RCC 7860 (cell line): Measurements from ENCODE around the gene SNPH.
A peak's percentile ranks its signal among the peaks of the same experiment; 100 is the strongest.
"Not testable (repeated sequence)": the region's sequence is repeated elsewhere in the genome, so short reads cannot be mapped to it uniquely, and the experiment has no call there.

Experiments used
- DNase-seq: peaks from one replicate; pipeline ENCODE4 v3.0.0-alpha.2; 2015; ENCODE audit warnings: low spot score
- FAIRE-seq: peaks from 2 replicates; lab custom pipeline; 2012; peaks lifted over from hg19 to GRCh38; lab: Jason Lieb, UNC

The SNPH gene

GRCh38 chr20:1334761-1335160 lies 68.7 kb downstream of the SNPH start:
- DNase-seq = no peak
- FAIRE-seq = no peak

DNA sequence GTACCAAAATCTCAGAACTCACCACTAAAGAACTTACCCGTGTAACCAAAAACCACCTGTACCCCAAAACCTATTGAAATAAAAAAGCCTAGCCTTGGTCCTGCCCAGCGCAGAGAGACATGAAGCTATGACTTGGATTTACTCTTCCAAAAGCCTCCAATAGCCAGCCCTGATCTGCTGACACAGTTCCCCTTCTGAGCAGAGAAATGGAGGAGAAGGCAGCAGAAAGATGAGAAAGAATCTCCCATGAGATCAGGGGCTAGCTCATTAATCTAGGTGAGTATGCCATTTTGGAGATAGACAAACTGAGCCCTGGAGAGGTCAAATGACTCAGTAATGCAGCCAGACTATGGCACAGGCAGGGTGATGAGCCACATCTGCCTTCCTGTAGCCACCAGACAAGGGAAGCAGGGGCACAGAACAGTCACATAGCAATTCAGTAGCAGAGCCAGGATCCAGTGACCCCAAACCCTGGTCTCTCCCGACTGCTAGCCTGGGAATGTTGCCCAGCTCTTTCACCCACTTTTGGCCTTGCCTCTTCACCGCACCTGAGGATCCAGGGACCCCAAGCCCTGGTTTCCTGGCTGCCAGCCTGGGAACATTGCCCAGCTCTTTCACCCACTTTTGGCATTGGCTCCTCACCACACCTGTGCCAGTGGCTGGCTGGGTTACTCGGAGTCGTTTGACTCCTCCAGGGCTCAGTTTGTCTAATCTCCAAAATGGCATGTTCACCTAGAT lies 70.0 kb downstream of the SNPH start:
- FAIRE-seq = no peak
- no peak for DNase-seq

DNA sequence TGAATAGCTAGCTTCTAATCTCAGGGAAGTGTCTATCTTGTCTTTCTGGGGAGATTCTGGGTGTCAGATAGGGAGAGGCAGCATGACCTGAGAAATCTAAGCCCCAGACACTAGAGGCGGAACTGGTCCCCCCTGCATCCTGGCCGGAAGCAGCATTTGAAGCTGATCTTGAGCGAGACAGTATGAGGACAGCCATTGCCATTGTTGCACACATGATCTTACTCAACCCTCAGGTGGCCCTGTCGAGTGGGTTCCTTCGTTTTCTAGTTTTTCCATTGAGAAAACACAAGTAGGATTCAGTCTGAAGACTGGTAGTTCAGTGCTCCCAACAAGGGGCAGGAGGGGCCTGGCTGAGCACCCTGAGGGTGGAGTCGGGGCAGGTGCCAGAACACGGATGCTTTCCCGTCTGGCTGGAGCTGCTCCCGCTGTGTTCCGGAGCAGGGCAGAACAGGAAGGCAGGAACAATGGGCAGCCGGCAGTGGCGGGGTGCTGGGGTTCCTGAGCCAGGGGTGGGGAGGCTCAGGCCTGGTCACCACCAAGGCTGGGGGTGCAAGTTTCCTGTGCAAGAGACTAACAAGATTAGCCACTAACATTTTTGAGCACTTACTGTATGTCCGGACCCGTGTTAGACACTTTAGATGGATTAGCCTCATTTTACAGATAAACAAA lies 70.7 kb downstream of the SNPH start:
- FAIRE-seq (no peak), DNase-seq (no peak)

DNA sequence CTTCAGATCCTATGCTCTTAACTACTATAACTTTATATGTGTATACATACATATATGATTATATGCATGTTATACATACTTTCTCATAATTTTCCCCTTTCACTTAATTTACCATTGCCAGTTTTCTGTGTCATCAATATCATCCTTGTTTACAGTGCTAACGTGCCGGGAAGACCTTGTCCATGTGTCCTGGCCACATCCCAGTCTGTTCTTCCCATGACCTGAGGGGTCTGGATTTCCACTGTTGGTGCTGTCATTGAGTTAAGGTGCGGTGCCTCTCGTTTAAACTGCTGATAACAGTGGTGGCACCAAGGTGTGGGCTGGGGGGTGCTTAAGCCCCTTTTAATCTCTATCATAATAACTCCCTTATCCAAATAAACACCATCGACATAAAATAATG lies 71.3 kb downstream of the SNPH start:
- DNase-seq (no peak), FAIRE-seq (no peak)

GRCh38 chr20:1338096-1338495 lies 72.0 kb downstream of the SNPH start:
- DNase-seq (no peak), FAIRE-seq (no peak)

DNA sequence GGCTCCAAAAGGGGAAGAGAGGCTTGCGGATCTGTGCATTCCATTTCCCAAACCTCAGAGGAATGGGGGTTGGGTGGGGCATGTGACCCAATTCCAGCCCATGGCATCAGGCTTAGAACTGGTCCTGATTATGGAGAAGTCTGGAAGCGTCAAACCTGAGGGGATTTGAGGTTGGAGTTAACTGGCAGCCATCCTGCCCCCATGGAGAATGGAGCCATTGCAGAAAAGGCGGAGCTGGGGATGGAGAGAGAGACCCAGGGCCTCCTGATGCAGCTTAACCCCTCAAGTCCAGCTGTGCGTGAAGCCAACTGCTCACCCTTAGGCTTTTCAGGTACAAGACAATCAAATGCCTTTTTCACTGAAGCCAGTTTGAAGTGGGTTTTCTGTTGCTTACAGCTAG lies 72.7 kb downstream of the SNPH start:
- FAIRE-seq (no peak), DNase-seq (no peak)

DNA sequence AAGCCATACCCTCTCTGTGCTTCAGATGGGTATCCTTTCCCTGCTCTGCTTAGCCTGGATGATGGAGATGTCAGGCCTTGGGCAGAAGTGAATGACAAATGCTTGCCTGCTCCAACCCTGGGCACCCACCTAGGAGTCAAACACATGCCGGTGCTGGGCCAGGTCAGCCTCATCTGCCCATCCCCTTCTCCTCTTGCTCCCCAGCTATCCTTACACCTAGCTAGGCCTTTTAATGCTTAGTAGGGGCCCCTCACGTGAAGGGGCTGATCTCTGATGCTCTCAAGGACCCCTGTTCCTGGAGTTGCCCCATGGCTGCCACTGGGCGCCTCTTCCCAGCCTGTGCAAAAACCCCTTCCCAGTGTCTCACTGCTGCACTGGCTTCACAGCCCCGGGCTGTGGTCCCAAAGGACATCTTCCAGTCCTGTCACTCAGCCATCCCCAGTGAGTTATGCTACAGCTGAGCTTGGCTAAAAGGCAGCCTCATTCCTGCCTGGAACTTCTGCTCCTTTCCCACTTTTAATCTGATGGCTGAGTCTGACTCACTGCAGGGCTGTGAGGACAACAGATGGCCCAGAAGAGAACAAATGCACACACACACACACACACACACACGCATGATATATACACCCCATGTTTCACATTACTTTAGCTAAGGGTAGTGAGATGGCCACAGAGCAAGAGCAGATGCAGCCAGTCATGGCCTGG lies 75.6 kb downstream of the SNPH start:
- DNase-seq (no peak), FAIRE-seq (no peak)

DNA sequence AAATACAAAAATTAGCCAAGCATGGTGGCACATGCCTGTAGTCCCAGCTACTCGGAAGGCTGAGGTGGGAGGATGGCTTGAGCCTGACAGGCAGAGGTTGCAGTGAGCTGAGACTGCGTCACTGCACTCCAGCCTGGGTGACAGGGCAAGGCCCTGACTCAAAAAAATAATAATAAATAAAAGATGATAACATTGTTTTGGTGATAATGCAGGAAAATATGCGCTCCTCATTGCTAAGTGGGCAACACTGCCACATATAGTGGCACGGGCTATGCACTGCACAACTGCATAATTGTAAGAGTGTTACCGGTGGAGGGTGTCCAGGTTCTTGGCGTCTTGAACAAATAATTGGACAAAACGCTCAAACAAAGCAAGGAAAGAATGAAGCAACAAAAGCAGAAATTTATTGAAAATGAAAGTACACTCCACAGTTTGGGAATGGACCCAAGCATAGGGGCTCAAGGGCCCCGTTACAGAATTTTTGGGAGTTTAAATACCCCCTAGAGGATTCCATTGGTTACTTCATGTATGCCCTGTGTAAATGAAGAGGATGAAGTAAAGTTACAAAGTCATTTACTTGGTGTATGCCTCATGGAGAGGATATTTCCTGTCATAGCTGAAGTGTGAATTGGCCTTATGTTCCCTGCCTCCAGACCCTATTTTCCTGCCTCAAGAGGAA lies 77.5 kb downstream of the SNPH start:
- not testable (repeated sequence) for DNase-seq, FAIRE-seq

GRCh38 chr20:1345030-1345755 lies 79.1 kb downstream of the SNPH start:
- no peak for DNase-seq
- FAIRE-seq = no peak

GRCh38 chr20:1345756-1346093 lies 79.6 kb downstream of the SNPH start:
- FAIRE-seq = no peak
- no peak for DNase-seq

DNA sequence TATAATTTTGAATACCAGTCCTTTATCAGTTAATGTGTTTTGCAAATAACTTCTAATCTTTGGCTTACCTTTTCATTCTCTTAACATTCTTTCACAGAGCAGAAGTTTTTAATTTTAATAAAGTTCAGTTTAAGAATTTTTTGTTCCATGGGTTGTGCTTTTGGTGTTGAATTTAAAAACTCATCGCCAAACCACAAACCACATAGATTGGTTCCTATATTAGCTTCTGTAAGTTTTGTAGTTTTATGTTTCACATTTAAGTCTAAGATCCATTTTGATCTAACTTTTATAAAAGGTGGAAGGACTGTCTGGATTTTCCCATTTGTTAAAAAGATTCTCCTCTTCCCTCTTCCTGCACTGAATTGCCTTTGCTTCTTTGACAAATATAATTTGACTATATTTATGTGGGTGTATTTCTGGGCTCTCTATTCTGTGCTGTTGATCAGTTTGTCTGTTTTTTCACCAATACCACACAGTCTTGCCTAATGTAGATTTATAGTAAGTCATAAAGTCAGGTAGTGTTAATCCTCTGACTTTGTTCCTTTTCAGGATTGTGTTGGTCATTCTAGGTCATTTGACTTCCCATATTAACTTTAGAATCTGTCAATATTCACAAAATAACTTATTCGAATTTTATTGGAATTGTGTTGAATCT lies 80.3 kb downstream of the SNPH start:
- no peak for FAIRE-seq
- DNase-seq = no peak

GRCh38 chr20:1353956-1354355 lies 87.9 kb downstream of the SNPH start:
- FAIRE-seq = no peak

GRCh38 chr20:1357921-1358671 lies 92.0 kb downstream of the SNPH start:
- FAIRE-seq (peak; percentile 79), DNase-seq (peak; percentile 27)

More at GRCh38 chr20:1353956-1354355, 87.9 kb downstream of the SNPH start:
- no peak for DNase-seq
